SJSA1 (cell line): ENCODE results near the gene PPIF. TPM values are rescaled to one million over a fixed set of nuclear protein-coding genes. Genes with fewer than 3 reads are reported as not detected.
"Not testable (repeated sequence)": the region's sequence is repeated elsewhere in the genome, so short reads cannot be mapped to it uniquely, and the experiment has no call there.

Experiments used
- DNase-seq, 2 experiments: peaks; one replicate each; pipeline ENCODE4 v3.0.0-alpha.2; 2015 to 2020; ENCODE audit warnings: low spot score in 2 of 2, low read depth in 1 of 2
- H3K27ac ChIP-seq: fragments of 250-450 bp; sonication (Bioruptor Pico); 2 replicates; pipeline ENCODE4 v1.5.1; 2020; ENCODE audit warnings: mild to moderate bottlenecking, moderate library complexity
- H3K27me3 ChIP-seq: fragments of 250-450 bp; sonication (Bioruptor Pico); replicated peaks from 2 replicates; pipeline ENCODE4 v1.5.1; 2020; ENCODE audit warnings: mild to moderate bottlenecking, moderate library complexity
- H3K36me3 ChIP-seq: fragments of 250-450 bp; sonication (Bioruptor Pico); 2 replicates; pipeline ENCODE4 v1.5.1; 2020; ENCODE audit warnings: mild to moderate bottlenecking
- H3K4me1 ChIP-seq: fragments of 250-450 bp; sonication (Bioruptor Pico); replicated peaks from 2 replicates; pipeline ENCODE4 v1.6.1; 2021; ENCODE audit warnings: mild to moderate bottlenecking
- H3K4me3 ChIP-seq: fragments of 250-450 bp; sonication (Bioruptor Pico); 2 replicates; pipeline ENCODE4 v1.5.1; 2020; ENCODE audit warnings: mild to moderate bottlenecking
- H3K9me3 ChIP-seq: fragments of 250-450 bp; sonication (Bioruptor Pico); replicated peaks from 2 replicates; pipeline ENCODE4 v1.5.1; 2020; ENCODE audit warnings: mild to moderate bottlenecking
- total RNA-seq: library from RNA; depleted of rRNA; stranded (reverse); fragments of >200 nt; shearing (Covaris generic); gene quantifications from 2 replicates; pipeline ENCODE4 v1.2.3, GENCODE V29; 2014

Gene PPIF
- total RNA-seq, 1 experiment from 2014 or later: 31.7 TPM

- Histone ChIP-seq H3K9me3 (peaks cover 3% of the 10 kb centered on the region; the same call in 1 of the 2 replicates), H3K4me3 (no peak overlapping the region), H3K27ac (no peak overlapping the region), H3K27me3 (no peaks in the 10 kb centered on the region), H3K36me3 (no peaks in the 10 kb centered on the region), H3K4me1 (peaks cover 47% of the 10 kb centered on the region)
- no peak for DNase-seq
These were observed 17.7 kb upstream of the PPIF start for GRCh38 chr10:79329529-79329928.

- Histone ChIP-seq H3K4me1 (peaks cover 51% of the 10 kb centered on the region), H3K27ac (peak overlapping the region; percentile 93), H3K9me3 (peaks cover 3% of the 10 kb centered on the region; the same call in 1 of the 2 replicates), H3K36me3 (no peaks in the 10 kb centered on the region), H3K27me3 (no peaks in the 10 kb centered on the region), H3K4me3 (no peak overlapping the region)
- DNase-seq: no peak
These were observed 16.0 kb upstream of the PPIF start for GRCh38 chr10:79331226-79331625.

GRCh38 chr10:79331709-79332108 is 15.6 kb upstream of the PPIF start:
- Histone ChIP-seq H3K4me1 (peaks cover 51% of the 10 kb centered on the region), H3K27me3 (no peaks in the 10 kb centered on the region), H3K36me3 (no peaks in the 10 kb centered on the region), H3K9me3 (peaks cover 3% of the 10 kb centered on the region; the same call in 1 of the 2 replicates), H3K4me3 (no peak overlapping the region), H3K27ac (peak overlapping the region; percentile 93)
- peak; percentile 95 to 98 for DNase-seq

GRCh38 chr10:79332610-79333315 is 14.5 kb upstream of the PPIF start:
- not testable (repeated sequence) for H3K9me3 ChIP-seq

GRCh38 chr10:79333513-79333912 is 13.8 kb upstream of the PPIF start:
- DNase-seq: peak in 1 of 2 experiments; percentile 77
- no peak overlapping the region for H3K4me3 ChIP-seq
- H3K27ac ChIP-seq: peak overlapping the region; percentile 94
- H3K4me1 ChIP-seq: peaks cover 54% of the 10 kb centered on the region
- no peaks in the 10 kb centered on the region for H3K36me3 ChIP-seq
- H3K9me3 ChIP-seq: peaks cover 3% of the 10 kb centered on the region; the same call in 1 of the 2 replicates
- no peaks in the 10 kb centered on the region for H3K27me3 ChIP-seq

More at GRCh38 chr10:79332610-79333315, 14.5 kb upstream of the PPIF start:
- peaks cover 52% of the 10 kb centered on the region for H3K4me1 ChIP-seq
- H3K27me3 ChIP-seq, H3K36me3 ChIP-seq, DNase-seq, H3K4me3 ChIP-seq: not testable (repeated sequence)
- H3K27ac ChIP-seq: peak overlapping the region; percentile 94

- H3K4me1 ChIP-seq: peaks cover 50% of the 10 kb centered on the region
- H3K4me3 ChIP-seq: no peak overlapping the region
- no peaks in the 10 kb centered on the region for H3K27me3 ChIP-seq
- peaks cover 3% of the 10 kb centered on the region; the same call in 1 of the 2 replicates for H3K9me3 ChIP-seq
- H3K27ac ChIP-seq: peak overlapping the region; percentile 94
- no peak for DNase-seq
- H3K36me3 ChIP-seq: no peaks in the 10 kb centered on the region
These were observed 12.7 kb upstream of the PPIF start for GRCh38 chr10:79334573-79334972.

- no peak for DNase-seq
- H3K4me3 ChIP-seq: no peak overlapping the region
- peak overlapping the region; percentile 94; the same call in 1 of the 2 replicates for H3K27ac ChIP-seq
- H3K4me1 ChIP-seq: peaks cover 49% of the 10 kb centered on the region
- H3K36me3 ChIP-seq: no peaks in the 10 kb centered on the region
- peaks cover 3% of the 10 kb centered on the region; the same call in 1 of the 2 replicates for H3K9me3 ChIP-seq
- no peaks in the 10 kb centered on the region for H3K27me3 ChIP-seq
These were observed 12.2 kb upstream of the PPIF start for GRCh38 chr10:79335094-79335469.

GRCh38 chr10:79335470-79336235 is 11.6 kb upstream of the PPIF start:
- Histone ChIP-seq H3K9me3 (peaks cover 3% of the 10 kb centered on the region; the same call in 1 of the 2 replicates), H3K27ac (no peak overlapping the region; the same call in 1 of the 2 replicates), H3K4me1 (peaks cover 43% of the 10 kb centered on the region), H3K27me3 (no peaks in the 10 kb centered on the region), H3K36me3 (no peaks in the 10 kb centered on the region), H3K4me3 (no peak overlapping the region)
- no peak for DNase-seq

GRCh38 chr10:79336276-79336675 is 11.0 kb upstream of the PPIF start:
- DNase-seq: no peak

GRCh38 chr10:79336739-79337138 is 10.5 kb upstream of the PPIF start:
- Histone ChIP-seq H3K36me3 (no peaks in the 10 kb centered on the region), H3K4me3 (no peak overlapping the region), H3K27me3 (no peaks in the 10 kb centered on the region), H3K27ac (no peak overlapping the region), H3K4me1 (peaks cover 33% of the 10 kb centered on the region), H3K9me3 (peaks cover 3% of the 10 kb centered on the region; the same call in 1 of the 2 replicates)
- no peak for DNase-seq

More at GRCh38 chr10:79336276-79336675, 11.0 kb upstream of the PPIF start:
- H3K4me3 ChIP-seq: no peak overlapping the region
- H3K36me3 ChIP-seq: no peaks in the 10 kb centered on the region
- H3K4me1 ChIP-seq: peaks cover 37% of the 10 kb centered on the region
- H3K9me3 ChIP-seq: peaks cover 3% of the 10 kb centered on the region; the same call in 1 of the 2 replicates
- H3K27ac ChIP-seq: no peak overlapping the region
- H3K27me3 ChIP-seq: no peaks in the 10 kb centered on the region

GRCh38 chr10:79337783-79338469 is 9.3 kb upstream of the PPIF start:
- H3K4me1 ChIP-seq: peaks cover 23% of the 10 kb centered on the region
- H3K27ac ChIP-seq, H3K36me3 ChIP-seq, H3K4me3 ChIP-seq, H3K27me3 ChIP-seq, DNase-seq, H3K9me3 ChIP-seq: not testable (repeated sequence)

GRCh38 chr10:79339266-79339665 is 8.0 kb upstream of the PPIF start:
- H3K9me3 ChIP-seq: no peaks in the 10 kb centered on the region
- H3K27ac ChIP-seq: no peak overlapping the region
- H3K36me3 ChIP-seq: no peaks in the 10 kb centered on the region
- H3K4me3 ChIP-seq: no peak overlapping the region
- DNase-seq: no peak
- H3K27me3 ChIP-seq: no peaks in the 10 kb centered on the region
- peaks cover 10% of the 10 kb centered on the region for H3K4me1 ChIP-seq

GRCh38 chr10:79340646-79341244 is 6.5 kb upstream of the PPIF start:
- peaks cover 4% of the 10 kb centered on the region; the same call in 1 of the 2 replicates for H3K4me1 ChIP-seq
- no peaks in the 10 kb centered on the region for H3K36me3 ChIP-seq
- no peaks in the 10 kb centered on the region for H3K27me3 ChIP-seq
- no peaks in the 10 kb centered on the region for H3K9me3 ChIP-seq
- H3K4me3 ChIP-seq: no peak overlapping the region
- no peak for DNase-seq
- H3K27ac ChIP-seq: no peak overlapping the region
